Upper lobe of left lung (tissue), 6 donors: ENCODE measurements around the gene SARS2. TPM values are rescaled to one million over a fixed set of nuclear protein-coding genes. Genes with fewer than 3 reads are reported as not detected.

ENCODE experiments used
- ATAC-seq, 2 donors: fragments of 200-7000 bp; cut with Tn5 transposase; one replicate each; pipeline ENCODE4 v1.9.1; 2022; ENCODE audit warnings: mild to moderate bottlenecking in 2 of 2, moderate library complexity in 2 of 2; ENCODE audit not compliant: low FRiP score in 2 of 2
- DNase-seq, 2 donors: peaks; one replicate each; pipeline ENCODE4 v3.0.0-alpha.2; 2019 to 2020
- H3K27ac ChIP-seq, 4 donors: fragments of 200-600 bp; sonication (generic); one replicate each; pipeline ENCODE4 v1.5.1; 2016 to 2019
- H3K27me3 ChIP-seq, 4 donors: fragments of 200-600 bp; sonication (generic); one replicate each; pipeline ENCODE4 v1.5.1; 2017 to 2019
- H3K36me3 ChIP-seq, 4 donors: fragments of 200-600 bp; sonication (generic); one replicate each; pipeline ENCODE4 v1.5.1; 2016 to 2019
- H3K4me1 ChIP-seq, 4 donors: fragments of 200-600 bp; sonication (generic); one replicate each; pipeline ENCODE4 v1.5.1; 2018 to 2019
- H3K4me3 ChIP-seq, 4 donors: fragments of 200-600 bp; sonication (generic); one replicate each; pipeline ENCODE4 v1.5.1; 2017 to 2019; ENCODE audit warnings: mild to moderate bottlenecking in 2 of 4, moderate library complexity in 1 of 4
- H3K9me3 ChIP-seq, 4 donors: fragments of 200-600 bp; sonication (generic); one replicate each; pipeline ENCODE4 v1.5.1; 2018 to 2019
- EP300 ChIP-seq, 4 donors: sonication (generic); formaldehyde crosslinking; IDR thresholded peaks; one replicate each; pipeline ENCODE4 v1.5.1; 2017; ENCODE audit warnings: antibody characterized with exemption in 4 of 4, control low read depth in 2 of 4
- POLR2A ChIP-seq, 4 donors: fragments of 450-650 bp; IDR thresholded peaks; one replicate each; pipeline ENCODE4 v1.5.1; 2016 to 2017; ENCODE audit warnings: antibody characterized with exemption in 4 of 4, mild to moderate bottlenecking in 2 of 4
- POLR2AphosphoS5 ChIP-seq, 2 donors: sonication (generic); formaldehyde crosslinking; IDR thresholded peaks; one replicate each; pipeline ENCODE4 v1.5.1; 2017; ENCODE audit warnings: antibody characterized with exemption in 2 of 2
- WGBS, 2 donors: methylation state at CpG; one replicate each; pipeline ENCODE4 v1.1.5; 2017 to 2018; 5-methylcytosine and 5-hydroxymethylcytosine counted together
- total RNA-seq, 6 donors: library from RNA; depleted of rRNA in 4 of 6; stranded (reverse); fragments of >200 nt in 4 of 6; gene quantifications; one replicate each; pipeline versions ENCODE4 v1.1.0 to v1.2.1, GENCODE V29; 2016 to 2021
- TF ChIP-seq, protein P1 (sequence below), 6 experiments: fragments of 450-650 bp in 4 of 6; fragments of 200-600 bp in 2 of 6; sonication (generic) in 2 of 6; IDR thresholded peaks; one replicate each; pipeline ENCODE4 v1.5.1; 2016 to 2019; ENCODE audit warnings: antibody characterized with exemption in 6 of 6
- donor health status: DM: no; HTN: no; CAD: no; lungs with moderate emphysema.
- donor health status: DM: no; HTN: yes; CAD: no; lungs with severe emphysema.

The SARS2 gene
- total RNA-seq, 6 donors from 2014 or later = 14.3 to 54.5 (median 23.0) TPM

DNA sequence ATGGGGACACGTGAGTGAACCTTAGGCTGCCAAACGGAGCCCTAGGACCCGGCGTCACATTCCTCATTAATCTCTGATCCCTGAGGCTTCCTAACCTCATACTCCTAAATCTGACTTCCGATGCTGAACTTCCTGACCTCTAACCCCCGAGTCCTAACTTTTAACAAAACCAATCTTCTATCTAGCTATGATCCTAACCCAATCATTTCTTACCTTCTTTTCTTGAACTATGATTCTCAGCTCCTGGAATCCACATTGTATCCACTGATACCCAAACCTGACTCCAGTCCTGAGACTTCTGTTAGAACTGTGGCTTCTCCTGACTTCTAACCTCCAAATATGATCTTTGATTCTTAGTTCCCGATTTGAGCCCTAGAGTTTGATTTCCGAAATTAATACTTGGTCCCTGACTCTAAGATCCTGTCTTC lies 30.3 kb downstream of the SARS2 start:
- WGBS, 2 donors = 1 to 3% methylated on average over 7 to 8 of the region's 8 CpGs
- peak in 1 of 2 donors; percentile 82 for DNase-seq

DNA sequence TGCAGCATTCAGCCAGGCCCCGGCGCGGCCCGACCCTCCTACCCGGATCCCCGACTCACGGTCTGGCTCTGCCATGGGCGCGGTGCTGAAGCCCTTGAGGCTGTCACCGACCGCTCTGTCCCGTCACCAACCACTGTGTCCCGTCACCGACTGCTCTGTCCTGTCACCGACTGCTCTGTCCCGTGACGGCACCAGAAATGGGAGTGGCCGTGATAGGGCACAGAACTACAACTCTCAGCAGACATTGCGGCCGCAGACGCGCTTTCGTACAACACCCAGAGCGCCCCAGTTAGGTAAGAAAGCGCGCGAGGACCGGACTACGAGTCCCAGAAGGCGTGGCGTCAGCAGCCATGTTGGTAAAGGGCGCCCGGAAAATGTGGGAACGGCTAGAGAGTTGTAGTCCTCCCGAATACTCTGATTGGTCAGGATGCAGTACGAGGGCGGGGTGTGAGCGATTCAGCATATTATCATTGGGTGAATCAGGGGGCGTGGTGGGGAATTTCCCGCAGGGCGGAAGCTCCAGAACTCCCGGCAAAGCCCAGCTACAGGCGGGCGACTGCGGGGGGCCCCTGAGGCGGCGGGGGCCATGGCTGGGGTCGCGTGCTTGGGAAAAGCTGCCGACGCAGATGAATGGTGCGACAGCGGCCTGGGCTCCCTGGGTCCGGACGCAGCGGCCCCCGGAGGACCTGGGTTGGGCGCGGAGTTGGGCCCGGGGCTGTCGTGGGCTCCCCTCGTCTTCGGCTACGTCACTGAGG lies 30.9 kb downstream of the SARS2 start, which contains the start of the genes NFKBIB and SIRT2:
NFKBIB (plus strand) TSS at position 523 of the 755 bp plus-strand sequence; CDS start at position 587, 64 bp downstream.
SIRT2 (minus strand) TSS at position 172 of the 755 bp plus-strand sequence; CDS start at position 75, 97 bp downstream.
- 0% methylated on average over 6 to 64 of the region's 64 CpGs for WGBS, 2 donors

More for the DNA sequence above, 30.3 kb downstream of the SARS2 start:
- TF ChIP-seq POLR2AphosphoS5 (IDR thresholded peaks at IDR 0.05) (no peak), POLR2A (IDR thresholded peaks at IDR 0.05) (peak in 1 of 4 donors; percentile 46)
- Histone ChIP-seq H3K27ac (peak overlapping the region; percentile 79 to 97 (median 90)), H3K27me3 (no peaks in the 10 kb centered on the region), H3K36me3 (peaks cover 0 to 9% (median 5%) of the 10 kb centered on the region in 4 donors), H3K4me3 (peak overlapping the region; percentile 38 to 94 (median 78)), H3K4me1 (peaks cover 27 to 50% (median 30%) of the 10 kb centered on the region in 4 donors), H3K9me3 (no peaks in the 10 kb centered on the region)
- no peak for ATAC-seq

DNA sequence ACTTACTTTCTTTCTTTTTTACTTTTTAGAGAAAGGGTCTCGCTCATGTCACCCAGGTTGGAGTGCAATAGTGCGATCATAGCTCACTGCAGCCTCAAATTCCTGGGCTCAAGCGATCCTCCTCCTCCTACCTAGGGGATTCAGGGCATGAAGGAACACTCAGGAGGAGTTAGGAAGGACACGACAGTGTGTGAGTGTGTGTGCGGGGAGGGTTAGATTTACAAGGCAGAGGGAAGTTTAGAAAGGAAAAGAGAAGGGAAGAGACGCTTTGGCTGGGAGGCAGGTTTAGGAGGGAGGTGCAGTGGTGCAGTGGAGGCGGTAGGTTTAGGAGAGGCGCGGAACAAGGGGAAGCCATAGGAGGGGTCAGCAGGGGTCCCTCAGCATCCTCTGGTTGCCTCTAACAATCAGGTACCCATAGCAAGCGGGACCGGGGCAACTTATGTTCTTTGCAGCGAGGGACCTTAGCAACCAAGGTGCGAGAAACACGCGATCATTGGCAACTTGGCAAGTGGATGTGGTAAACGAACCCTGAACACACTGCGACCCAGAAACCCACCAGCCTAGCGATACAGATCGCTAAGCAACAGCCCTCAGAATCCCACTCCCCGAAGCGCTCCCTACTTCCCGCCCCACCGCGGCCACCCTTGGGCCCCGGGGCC lies 31.6 kb downstream of the SARS2 start:
- Histone ChIP-seq H3K36me3 (no peaks in the 10 kb centered on the region), H3K27ac (peak overlapping the region; percentile 77 to 97 (median 92)), H3K9me3 (no peaks in the 10 kb centered on the region), H3K4me1 (peaks cover 28 to 63% (median 42%) of the 10 kb centered on the region in 4 donors), H3K27me3 (no peaks in the 10 kb centered on the region), H3K4me3 (peak overlapping the region; percentile 72 to 94 (median 87))
- ATAC-seq (no peak), DNase-seq (peak in 1 of 2 donors; percentile 32)
- 9% methylated on average over 16 to 25 of the region's 25 CpGs for WGBS, 2 donors
- TF ChIP-seq POLR2A (IDR thresholded peaks at IDR 0.05) (peak in 1 of 4 donors; percentile 57), EP300 (IDR thresholded peaks at IDR 0.05) (no peak), POLR2AphosphoS5 (IDR thresholded peaks at IDR 0.05) (no peak)
- TF ChIP-seq, protein P1, sequence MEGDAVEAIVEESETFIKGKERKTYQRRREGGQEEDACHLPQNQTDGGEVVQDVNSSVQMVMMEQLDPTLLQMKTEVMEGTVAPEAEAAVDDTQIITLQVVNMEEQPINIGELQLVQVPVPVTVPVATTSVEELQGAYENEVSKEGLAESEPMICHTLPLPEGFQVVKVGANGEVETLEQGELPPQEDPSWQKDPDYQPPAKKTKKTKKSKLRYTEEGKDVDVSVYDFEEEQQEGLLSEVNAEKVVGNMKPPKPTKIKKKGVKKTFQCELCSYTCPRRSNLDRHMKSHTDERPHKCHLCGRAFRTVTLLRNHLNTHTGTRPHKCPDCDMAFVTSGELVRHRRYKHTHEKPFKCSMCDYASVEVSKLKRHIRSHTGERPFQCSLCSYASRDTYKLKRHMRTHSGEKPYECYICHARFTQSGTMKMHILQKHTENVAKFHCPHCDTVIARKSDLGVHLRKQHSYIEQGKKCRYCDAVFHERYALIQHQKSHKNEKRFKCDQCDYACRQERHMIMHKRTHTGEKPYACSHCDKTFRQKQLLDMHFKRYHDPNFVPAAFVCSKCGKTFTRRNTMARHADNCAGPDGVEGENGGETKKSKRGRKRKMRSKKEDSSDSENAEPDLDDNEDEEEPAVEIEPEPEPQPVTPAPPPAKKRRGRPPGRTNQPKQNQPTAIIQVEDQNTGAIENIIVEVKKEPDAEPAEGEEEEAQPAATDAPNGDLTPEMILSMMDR (IDR thresholded peaks at IDR 0.05) = no peak

More for the DNA sequence above, 30.9 kb downstream of the SARS2 start, which contains the start of the genes NFKBIB and SIRT2:
- Histone ChIP-seq H3K27ac (peak within 1 kb of the TSS; percentile 88 to 97 (median 92)), H3K4me3 (peak within 1 kb of the TSS; percentile 72 to 94 (median 87)), H3K9me3 (no peaks in the 10 kb centered on the region), H3K27me3 (no peaks in the 10 kb centered on the region), H3K36me3 (peaks cover 0 to 3% (median 0%) of the 10 kb centered on the region in 4 donors), H3K4me1 (peaks cover 28 to 56% (median 35%) of the 10 kb centered on the region in 4 donors)
- ATAC-seq (peak; percentile 98 to 99), DNase-seq (peak; percentile 94 to 100)
- TF ChIP-seq POLR2A (IDR thresholded peaks at IDR 0.05) (peak in 3 of 4 donors; percentile 86 to 92 (median 88)), EP300 (IDR thresholded peaks at IDR 0.05) (peak in 1 of 4 donors; percentile 64), POLR2AphosphoS5 (IDR thresholded peaks at IDR 0.05) (peak; percentile 72 to 92)
- TF ChIP-seq, protein P1 (IDR thresholded peaks at IDR 0.05) = peak in 1 of 6 experiments; percentile 35

- 51 to 63% methylated on average over 9 of the region's 9 CpGs for WGBS, 2 donors
- no peak for DNase-seq
- no peak for TF ChIP-seq POLR2A (IDR thresholded peaks at IDR 0.05)
These were observed 35.6 kb downstream of the SARS2 start for GRCh38 chr19:38894968-38895367.

DNA sequence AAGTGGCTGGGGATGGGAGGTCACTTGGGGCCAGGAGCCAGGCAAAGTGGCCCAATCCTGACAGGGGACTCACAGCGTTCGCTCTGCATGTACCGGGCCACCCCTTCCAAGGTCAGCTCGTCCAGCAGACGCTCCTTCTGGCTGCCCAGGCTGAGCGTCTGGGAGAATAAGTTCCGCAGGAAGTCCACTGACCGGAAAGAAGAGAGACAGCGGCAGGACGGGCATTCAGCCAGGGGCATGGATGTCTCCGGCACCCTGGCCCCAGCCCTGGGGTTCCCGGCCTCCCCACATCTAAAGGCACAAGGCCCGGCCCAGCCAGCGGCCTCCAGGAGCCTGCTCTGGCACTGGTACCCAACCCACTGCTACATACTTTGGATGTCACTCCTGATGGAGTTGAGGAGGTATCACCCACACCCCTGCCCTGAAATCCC lies 37.2 kb downstream of the SARS2 start:
- 46 to 79% methylated on average over 12 to 14 of the region's 14 CpGs for WGBS, 2 donors

More at GRCh38 chr19:38894968-38895367, 35.6 kb downstream of the SARS2 start:
- Histone ChIP-seq H3K4me3 (no peak overlapping the region), H3K36me3 (peaks cover 0 to 24% (median 16%) of the 10 kb centered on the region in 4 donors), H3K27ac (peak overlapping the region in 2 of 4 donors; percentile 62 to 81), H3K9me3 (no peaks in the 10 kb centered on the region), H3K4me1 (peaks cover 18 to 60% (median 44%) of the 10 kb centered on the region in 4 donors), H3K27me3 (no peaks in the 10 kb centered on the region)
- no peak for ATAC-seq

More for the DNA sequence above, 37.2 kb downstream of the SARS2 start:
- peaks cover 9 to 41% (median 33%) of the 10 kb centered on the region in 4 donors for H3K36me3 ChIP-seq
- DNase-seq (no peak), ATAC-seq (no peak)
- H3K4me1 ChIP-seq = peaks cover 11 to 53% (median 37%) of the 10 kb centered on the region in 4 donors
- H3K27ac ChIP-seq = peak overlapping the region; percentile 18 to 81 (median 56)
- H3K27me3 ChIP-seq = no peaks in the 10 kb centered on the region
- TF ChIP-seq EP300 (IDR thresholded peaks at IDR 0.05) (no peak), POLR2AphosphoS5 (IDR thresholded peaks at IDR 0.05) (no peak)
- TF ChIP-seq, protein P1 (IDR thresholded peaks at IDR 0.05) = no peak
- peak overlapping the region in 1 of 4 donors; percentile 27 for H3K4me3 ChIP-seq
- H3K9me3 ChIP-seq = no peaks in the 10 kb centered on the region
